ENCODE measurements around the gene TWIST2. TPM values are rescaled to one million over a fixed set of nuclear protein-coding genes. Genes with fewer than 3 reads are reported as not detected.

TWIST2 gene
- total RNA-seq, 1 experiment from 2014 or later: 0.22 TPM

GRCh38 chr2:238817891-238818290 is 30.0 kb upstream of the TWIST2 start:
- no peaks in the 10 kb centered on the region for H3K79me1 ChIP-seq (ENCODE audit: insufficient read depth, low read depth, low read length, poor library complexity, severe bottlenecking)
- no peak overlapping the region for H3K9ac ChIP-seq (ENCODE audit: extremely low read depth, insufficient read length, low read length)
- no peak overlapping the region for H2BK20ac ChIP-seq (ENCODE audit: low read depth, low read length, poor library complexity, severe bottlenecking)
- TF ChIP-seq CTCF (conservative IDR thresholded peaks at IDR 0.05): no peak
- Mint-ChIP-seq H3K4me3 (no peak overlapping the region), H3K36me3 (ENCODE audit: insufficient read depth in 1 of 3, low read depth in 3 of 3) (peaks cover 0 to 4% (median 0%) of the 10 kb centered on the region in 3 experiments; a peak in 1 of 7 replicates), H3K4me1 (peaks cover 14 to 19% of the 10 kb centered on the region in 2 experiments), H3K27ac (no peak overlapping the region), H3K9me3 (peaks cover 3 to 12% of the 10 kb centered on the region in 2 experiments), H3K27me3 (ENCODE audit: low read depth) (peaks cover 60% of the 10 kb centered on the region)
- no peak overlapping the region for H4K8ac ChIP-seq (replicated peaks; ENCODE audit: insufficient read length, low read depth, low read length)
- no peak overlapping the region for H3K56ac ChIP-seq (ENCODE audit: insufficient read length, low read depth, low read length)
- H2BK12ac ChIP-seq (ENCODE audit: insufficient read length, low read depth, low read length): no peak overlapping the region
- no peak overlapping the region for H3K4ac ChIP-seq (ENCODE audit: low read depth, low read length)
- H3K23me2 ChIP-seq (ENCODE audit: insufficient read length, low read depth, low read length, poor library complexity, severe bottlenecking): no peaks in the 10 kb centered on the region
- H3K4me1 ChIP-seq (ENCODE audit: insufficient read depth, low read length): no peaks in the 10 kb centered on the region
- DNase-seq: no peak
- H4K5ac ChIP-seq (ENCODE audit: insufficient read length, low read depth, low read length): no peak overlapping the region
- no peak overlapping the region for H3K14ac ChIP-seq (ENCODE audit: insufficient read depth, low read length)
- WGBS (ENCODE audit: extremely low coverage, insufficient read length, low lambda C conversion rate): no CpG with 5 or more reads among the region's 5 CpGs
- H4K20me1 ChIP-seq (ENCODE audit: control insufficient read depth, insufficient read depth, insufficient read length): peaks cover 2% of the 10 kb centered on the region
- H2BK15ac ChIP-seq (ENCODE audit: low read depth, low read length): no peak overlapping the region
- no peak overlapping the region for H3K27ac ChIP-seq (ENCODE audit: insufficient read length, low read depth, low read length)
- H3K9me3 ChIP-seq (ENCODE audit: control insufficient read depth, low read depth, low read length): no peaks in the 10 kb centered on the region
- H2BK5ac ChIP-seq (ENCODE audit: insufficient read length, low read length): no peak overlapping the region
- no peak overlapping the region for H2AFZ ChIP-seq (ENCODE audit: low read length)
- H2BK120ac ChIP-seq (ENCODE audit: low read depth, low read length, poor library complexity, severe bottlenecking): no peak overlapping the region
- H3K18ac ChIP-seq (ENCODE audit: insufficient read length, low read depth, low read length): no peak overlapping the region
- no peak overlapping the region for H3K4me2 ChIP-seq (ENCODE audit: insufficient read depth, insufficient read length, low read length)
- H2AK5ac ChIP-seq (ENCODE audit: insufficient read length, low read length): no peak overlapping the region
- H3K27me3 ChIP-seq (ENCODE audit: insufficient read depth, low read length): no peaks in the 10 kb centered on the region
- H3K23ac ChIP-seq (ENCODE audit: insufficient read length, low read depth, low read length): no peak overlapping the region
- no peaks in the 10 kb centered on the region for H3K79me2 ChIP-seq (ENCODE audit: insufficient read depth, low read length)
- no peak overlapping the region for H3T11ph ChIP-seq (ENCODE audit: low read length)
- no peak overlapping the region for H4K91ac ChIP-seq (ENCODE audit: insufficient read length, low read depth, low read length)

All from H9 (cell line).